K562 (cell line): ENCODE results near the gene ZNF609. TPM values are rescaled to one million over a fixed set of nuclear protein-coding genes. Genes with fewer than 3 reads are reported as not detected.

Source experiments
- ATAC-seq: fragments of 200-7000 bp; cut with Tn5 transposase; 3 replicates; pipeline ENCODE4 v1.9.1; 2020; ENCODE audit warnings: moderate library complexity
- BruUV-seq: library from RNA; stranded (reverse); fragments of 400-500 nt; replicated peaks from 2 replicates; lab custom pipeline; 2021; lab: Mats Ljungman, UMichigan
- CTCF ChIA-PET: fragments of 300-600 bp; formaldehyde crosslinking; extraction: SDS; loops from one replicate; lab custom pipeline; 2021; ENCODE audit warnings: low intra/inter-chr PET ratio; lab: Yijun Ruan, JAX
- POLR2A ChIA-PET: fragments of 300-600, 350-650 bp; sonication (Branson Sonifier 250); formaldehyde crosslinking; extraction: SDS; loops from one replicate; lab custom pipeline; 2021; ENCODE audit warnings: antibody characterized with exemption, inconsistent platforms; lab: Yijun Ruan, JAX
- DNase-seq, 4 experiments: peaks; one replicate each; pipeline versions ENCODE4 v3.0.0 to v3.0.0-alpha.2; 2011 to 2018; ENCODE audit warnings: low spot score in 3 of 4, mixed read lengths in 3 of 4; ENCODE audit errors: extremely low read depth in 1 of 4
- FAIRE-seq: peaks from 2 replicates; lab custom pipeline; 2011; peaks lifted over from hg19 to GRCh38; lab: Jason Lieb, UNC
- H2AFZ ChIP-seq: 2 replicates; pipeline ENCODE4 v1.6.0; 2011; ENCODE audit warnings: low read depth, low read length, control low read depth, inconsistent platforms
- H3K27ac ChIP-seq: fragments of 200-600 bp; 3 replicates; pipeline ENCODE4 v1.8.0; 2011; ENCODE audit warnings: low read depth, mild to moderate bottlenecking, control low read depth, inconsistent platforms, low read length, moderate library complexity, mixed read lengths; ENCODE audit errors: extremely low read depth
- H3K27me3 ChIP-seq, 2 experiments: fragments of 300-600 bp in 1 of 2; 2 replicates in 1 of 2; 3 replicates in 1 of 2; pipeline versions ENCODE4 v1.6.0 to v1.8.0; 2011; ENCODE audit warnings: inconsistent platforms in 2 of 2, low read length in 2 of 2, mild to moderate bottlenecking in 1 of 2, mixed read lengths in 1 of 2, moderate library complexity in 1 of 2; ENCODE audit not compliant: control insufficient read depth in 2 of 2, insufficient read depth in 2 of 2
- H3K36me3 ChIP-seq: fragments of 300-600 bp; 3 replicates; pipeline ENCODE4 v1.8.0; 2011; ENCODE audit warnings: mild to moderate bottlenecking, low read length, inconsistent platforms; ENCODE audit not compliant: control insufficient read depth, insufficient read depth
- H3K4me1 ChIP-seq, 2 experiments: fragments of 200-600 bp in 1 of 2; replicated peaks in 1 of 2; 2 replicates in 1 of 2; 3 replicates in 1 of 2; pipeline versions ENCODE4 v1.5.1 to v1.8.0; 2011; ENCODE audit warnings: inconsistent platforms in 2 of 2, low read length in 2 of 2, mild to moderate bottlenecking in 1 of 2, mixed read lengths in 1 of 2, moderate library complexity in 1 of 2; ENCODE audit not compliant: control insufficient read depth in 2 of 2, insufficient read depth in 2 of 2
- H3K4me2 ChIP-seq: 2 replicates; pipeline ENCODE4 v1.6.1; 2011; ENCODE audit warnings: low read length, control low read depth, inconsistent platforms, mixed read lengths; ENCODE audit not compliant: insufficient read depth
- H3K4me3 ChIP-seq: fragments of 200-600 bp; sonication (generic), shearing (Covaris generic); 2 replicates; pipeline ENCODE4 v1.5.1; 2016; ENCODE audit warnings: control low read depth, inconsistent platforms
- H3K79me2 ChIP-seq: fragments of 200-600 bp; 3 replicates; pipeline ENCODE4 v1.8.0; 2011; ENCODE audit warnings: low read length, inconsistent platforms; ENCODE audit not compliant: control insufficient read depth, insufficient read depth
- H3K9ac ChIP-seq, 2 experiments: 2 replicates each; pipeline versions ENCODE4 v1.6.0 to v1.6.1; 2011; ENCODE audit warnings: low read depth in 2 of 2, low read length in 2 of 2, control low read depth in 1 of 2, inconsistent platforms in 1 of 2, mild to moderate bottlenecking in 1 of 2, mixed read lengths in 1 of 2; ENCODE audit not compliant: insufficient read depth in 1 of 2
- H3K9me1 ChIP-seq: one replicate; pipeline ENCODE4 v1.6.0; 2011; ENCODE audit warnings: inconsistent platforms, mild to moderate bottlenecking, low read length, moderate library complexity; ENCODE audit not compliant: control insufficient read depth, insufficient read depth
- H3K9me3 ChIP-seq: replicated peaks from 2 replicates; pipeline ENCODE4 v1.5.1; 2011; ENCODE audit warnings: low read depth, low read length, inconsistent platforms; ENCODE audit not compliant: control insufficient read depth, insufficient read depth
- H4K20me1 ChIP-seq: replicated peaks from 2 replicates; pipeline ENCODE4 v1.6.1; 2011; ENCODE audit warnings: low read length, inconsistent platforms, mixed read lengths; ENCODE audit not compliant: control insufficient read depth, insufficient read depth
- CTBP1 ChIP-seq: fragments of 450-650 bp; IDR thresholded peaks from 2 replicates; pipeline ENCODE4 v1.6.1; 2016; ENCODE audit warnings: borderline replicate concordance
- FOSL1 ChIP-seq: fragments of 200-800 bp; sonication (Bioruptor generic); conservative IDR thresholded peaks from 2 replicates; pipeline ENCODE4 v1.6.1; 2016; ENCODE audit warnings: missing genetic modification characterization, missing compliant biosample characterization
- THRAP3 ChIP-seq: fragments of 450-650 bp; IDR thresholded peaks from 2 replicates; pipeline ENCODE4 v1.6.1; 2016; ENCODE audit warnings: mild to moderate bottlenecking, inconsistent platforms, borderline replicate concordance
- ZNF699 ChIP-seq: fragments of 250-450 bp; sonication (Bioruptor Pico); IDR thresholded peaks from 2 replicates; pipeline ENCODE4 v1.8.0; 2021; ENCODE audit warnings: mild to moderate bottlenecking, moderate library complexity; ENCODE audit not compliant: insufficient replicate concordance
- WGBS: fragments of 100-300 bp; shearing (Covaris generic); methylation state at CpG from one replicate; pipeline ENCODE4 v1.1.6; 2016; ENCODE audit warnings: low coverage, mixed read lengths; ENCODE audit not compliant: insufficient coverage; ENCODE audit errors: missing lambda C conversion rate; 5-methylcytosine and 5-hydroxymethylcytosine counted together
- in situ Hi-C: fragments of 300-500 bp; cut with MboI; formaldehyde crosslinking; loops from 4 replicates; pipeline ENCODE4 v1.15.0; 2018; ENCODE audit warnings: inconsistent platforms, mixed read lengths
- intact Hi-C: fragments of 100-400 bp; cut with micrococcal nuclease; formaldehyde crosslinking; loops from 2 replicates; pipeline ENCODE4 v1.14.2; 2022
- polyA plus RNA-seq, 8 experiments: library from polyadenylated mRNA; depleted of rRNA in 4 of 8; stranded (reverse) in 5 of 8; unstranded in 3 of 8; fragments of >200 nt; fragmentation: Nextera tagmentation in 2 of 8; fragmentation: Illumina TruSeq in 1 of 8; extraction: Ambion mirVana in 2 of 8; extraction: Trizol in 1 of 8; gene quantifications; 2 replicates each; pipeline versions ENCODE4 v1.2.1 to v1.2.3, GENCODE V29; 2011 to 2014; ENCODE audit warnings: inconsistent platforms in 1 of 8, missing spikeins in 1 of 8
- total RNA-seq, 7 experiments: library from RNA; depleted of rRNA in 6 of 7; stranded (reverse); fragments of >200 nt in 6 of 7; fragmentation: Illumina TruSeq in 2 of 7; extraction: Trizol in 2 of 7; gene quantifications; 2 replicates each; pipeline versions ENCODE4 v1.2.1 to v1.2.3, GENCODE V29; 2011 to 2021; ENCODE audit warnings: low replicate concordance in 1 of 7
- TF ChIP-seq, protein P1 (sequence below): fragments of 200-800 bp; sonication (Bioruptor generic); IDR thresholded peaks from 2 replicates; pipeline ENCODE4 v1.6.1; 2017; ENCODE audit warnings: missing genetic modification characterization, missing compliant biosample characterization

ZNF609 gene
- total and polyA plus RNA-seq, 9 of the 15 experiments (the other 6 are each of a cell fraction or from before 2014, with no cell fraction given): 3.0 to 38.7 (median 17.8) TPM

DNA sequence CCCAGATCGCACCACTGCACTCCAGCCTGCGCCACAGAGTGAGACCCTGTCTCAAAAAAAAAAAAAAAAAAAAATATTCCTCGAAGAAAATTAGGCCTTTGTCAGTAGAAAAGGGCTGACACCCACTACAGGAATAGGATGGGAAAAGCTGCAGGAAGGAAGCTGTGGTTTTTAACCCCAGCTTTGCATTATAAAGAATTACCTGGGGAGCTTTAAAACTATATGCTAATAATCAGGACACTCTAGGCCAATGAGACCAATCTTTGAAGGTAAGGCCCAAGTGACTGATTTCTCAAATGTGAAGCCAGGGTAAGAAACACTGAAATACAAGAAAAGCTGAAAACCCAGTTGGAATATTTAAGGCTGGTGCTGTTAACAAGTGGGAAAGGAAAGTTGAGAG is 240.7 kb downstream of the ZNF609 start:
- in situ Hi-C loops: no loop called here
- CTCF ChIA-PET: no interaction called here
- intact Hi-C loops: no loop called here
- Histone ChIP-seq H3K27ac (no peak overlapping the region), H3K4me2 (peak overlapping the region; percentile 18; the same call in 1 of the 2 replicates), H4K20me1 (peaks cover 11% of the 10 kb centered on the region), H3K36me3 (peaks cover 4% of the 10 kb centered on the region; the same call in 2 of the 3 replicates), H3K79me2 (peaks cover 47% of the 10 kb centered on the region), H3K9ac (no peak overlapping the region), H3K9me3 (no peaks in the 10 kb centered on the region), H2AFZ (no peak overlapping the region), H3K9me1 (no peaks in the 10 kb centered on the region), H3K4me3 (no peak overlapping the region), H3K4me1 (peaks cover 18 to 38% of the 10 kb centered on the region in 2 experiments), H3K27me3 (no peaks in the 10 kb centered on the region)
- FAIRE-seq (no peak), ATAC-seq (no peak), DNase-seq (no peak)
- WGBS: 95% methylated on average over 2 of the region's 3 CpGs
- POLR2A ChIA-PET: interaction anchor here (0.7 to 2.2 kb wide), 4 partner anchors 10 to 1149 kb away, joined by 3 to 12 read pairs (median 3); no protein-coding TSS in a partner anchor
- TF ChIP-seq, protein P1, sequence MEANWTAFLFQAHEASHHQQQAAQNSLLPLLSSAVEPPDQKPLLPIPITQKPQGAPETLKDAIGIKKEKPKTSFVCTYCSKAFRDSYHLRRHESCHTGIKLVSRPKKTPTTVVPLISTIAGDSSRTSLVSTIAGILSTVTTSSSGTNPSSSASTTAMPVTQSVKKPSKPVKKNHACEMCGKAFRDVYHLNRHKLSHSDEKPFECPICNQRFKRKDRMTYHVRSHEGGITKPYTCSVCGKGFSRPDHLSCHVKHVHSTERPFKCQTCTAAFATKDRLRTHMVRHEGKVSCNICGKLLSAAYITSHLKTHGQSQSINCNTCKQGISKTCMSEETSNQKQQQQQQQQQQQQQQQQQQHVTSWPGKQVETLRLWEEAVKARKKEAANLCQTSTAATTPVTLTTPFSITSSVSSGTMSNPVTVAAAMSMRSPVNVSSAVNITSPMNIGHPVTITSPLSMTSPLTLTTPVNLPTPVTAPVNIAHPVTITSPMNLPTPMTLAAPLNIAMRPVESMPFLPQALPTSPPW (CRISPR knock-in tag): no peak
- TF ChIP-seq ZNF699 (CRISPR knock-in tag): no peak
- TF ChIP-seq THRAP3: no peak
- TF ChIP-seq FOSL1: no peak
- no peak for TF ChIP-seq CTBP1
- no TSS peak for BruUV-seq
